WTC11 (cell line): Measurements from ENCODE around the gene MLST8.

Experiments used
- CTCF ChIP-seq: fragments of 200-600 bp; IDR thresholded peaks from 2 replicates; pipeline ENCODE4 v1.8.0; 2022; ENCODE audit warnings: antibody characterized with exemption
- JUN ChIP-seq: sonication (generic); formaldehyde crosslinking; IDR thresholded peaks from 2 replicates; pipeline ENCODE4 v1.8.0; 2023; ENCODE audit warnings: mild to moderate bottlenecking, missing genetic modification reagents
- RELA ChIP-seq: sonication (generic); formaldehyde crosslinking; IDR thresholded peaks from 2 replicates; pipeline ENCODE4 v1.8.1; 2022; ENCODE audit warnings: missing genetic modification reagents, mild to moderate bottlenecking, borderline replicate concordance
- SP1 ChIP-seq: sonication (generic); formaldehyde crosslinking; conservative IDR thresholded peaks from 2 replicates; pipeline ENCODE4 v1.8.1; 2022; ENCODE audit warnings: missing genetic modification reagents
- TEAD4 ChIP-seq: sonication (generic); formaldehyde crosslinking; IDR thresholded peaks from 2 replicates; pipeline ENCODE4 v1.8.0; 2022; ENCODE audit warnings: mild to moderate bottlenecking, missing genetic modification reagents
- USF2 ChIP-seq: sonication (generic); formaldehyde crosslinking; IDR thresholded peaks from 2 replicates; pipeline ENCODE4 v1.8.1; 2023; ENCODE audit warnings: mild to moderate bottlenecking, missing genetic modification reagents, moderate library complexity

DNA sequence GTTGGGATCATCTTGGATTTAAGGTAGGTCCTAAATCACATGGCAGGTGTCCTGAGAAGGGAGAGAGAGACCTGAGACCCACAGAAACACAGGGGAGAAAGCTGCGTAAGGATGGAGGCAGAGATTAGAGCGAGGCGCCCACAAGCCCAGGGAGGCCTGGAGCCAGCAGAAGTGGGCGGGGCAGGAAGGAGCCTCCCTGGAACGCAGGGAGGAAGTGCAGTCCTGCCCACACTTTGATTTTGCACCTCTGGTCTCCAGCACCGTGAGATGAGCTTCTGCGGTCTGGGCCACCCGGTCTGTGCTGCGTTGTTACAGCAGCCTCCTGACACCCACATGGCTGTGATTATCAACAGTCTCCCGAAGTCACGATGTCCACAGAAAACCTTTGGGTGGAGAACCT is 37.3 kb downstream of the MLST8 start:
- TF ChIP-seq CTCF (no peak), TEAD4 (no peak), RELA (no peak), JUN (CRISPR knock-in tag) (no peak), SP1 (CRISPR knock-in tag) (no peak), USF2 (CRISPR knock-in tag) (no peak)
